ENCODE results near the gene GARIN5B.
"Not testable (repeated sequence)": the region's sequence is repeated elsewhere in the genome, so short reads cannot be mapped to it uniquely, and the experiment has no call there.

GARIN5B gene

DNA sequence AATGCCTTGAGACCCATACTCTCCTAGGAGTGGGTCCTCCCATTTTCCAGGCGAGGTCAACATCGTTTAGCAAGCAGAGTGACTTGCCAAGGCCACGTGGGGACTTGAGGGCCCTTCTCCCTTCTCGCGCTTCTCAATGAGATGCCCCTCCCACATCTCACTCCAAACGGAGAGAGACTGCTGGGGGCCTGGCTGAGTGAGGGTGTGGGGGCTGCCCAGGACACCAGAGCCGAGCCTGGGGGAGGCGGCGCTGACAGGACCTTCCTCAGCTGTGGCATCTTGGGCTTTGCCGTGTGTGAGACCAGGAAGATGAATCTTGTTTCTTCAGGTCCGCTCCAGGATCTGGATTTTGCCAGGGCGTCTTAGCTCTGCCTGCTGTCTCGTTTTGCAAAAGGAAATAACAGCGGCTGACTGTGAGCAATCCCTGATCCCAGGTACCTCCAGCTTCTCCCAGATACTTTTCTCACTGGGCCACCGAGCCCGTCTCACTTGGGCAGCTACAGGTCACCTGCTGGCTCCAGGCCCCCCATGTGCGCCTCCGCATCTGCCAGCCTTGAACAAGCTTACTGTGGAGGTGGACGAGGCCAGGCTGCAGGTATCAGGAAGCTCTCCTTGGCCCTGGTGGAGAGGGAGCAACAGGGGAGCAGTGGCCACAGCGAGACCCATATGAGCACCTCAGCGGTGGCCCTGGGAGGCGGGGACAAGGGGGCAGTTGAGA lies 14.6 kb downstream of the GARIN5B start:
- DNase-seq (ENCODE audit: low spot score) = no peak

DNA sequence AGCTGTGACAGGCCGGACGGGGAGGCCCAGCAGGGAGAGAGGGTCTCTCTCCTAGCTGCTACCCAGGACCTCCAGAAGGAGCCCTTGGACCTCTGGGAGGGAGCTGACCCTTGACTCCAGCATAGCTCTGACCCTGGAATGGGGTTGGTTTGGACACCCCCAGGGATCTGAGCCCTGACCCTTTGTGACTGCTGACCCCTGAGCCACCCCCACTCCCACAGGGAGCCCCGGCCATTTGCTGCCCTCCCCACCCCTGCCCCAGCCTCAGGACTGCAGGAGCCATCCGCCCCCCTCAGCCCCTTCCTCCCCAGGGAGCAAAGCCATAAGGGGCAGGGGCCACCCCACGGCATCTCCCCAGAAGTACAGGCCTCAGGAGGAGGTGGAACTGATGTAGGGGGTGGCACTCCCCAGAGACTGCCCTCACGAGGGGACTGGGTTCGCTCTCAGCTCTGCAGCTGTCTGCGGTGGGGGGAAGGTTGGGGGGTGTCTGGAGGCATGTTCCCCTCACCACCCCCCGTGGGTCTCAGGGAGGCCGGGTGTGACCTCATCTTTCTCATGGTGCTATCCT lies 15.5 kb downstream of the GARIN5B start:
- DNase-seq (ENCODE audit: low spot score) = no peak

DNA sequence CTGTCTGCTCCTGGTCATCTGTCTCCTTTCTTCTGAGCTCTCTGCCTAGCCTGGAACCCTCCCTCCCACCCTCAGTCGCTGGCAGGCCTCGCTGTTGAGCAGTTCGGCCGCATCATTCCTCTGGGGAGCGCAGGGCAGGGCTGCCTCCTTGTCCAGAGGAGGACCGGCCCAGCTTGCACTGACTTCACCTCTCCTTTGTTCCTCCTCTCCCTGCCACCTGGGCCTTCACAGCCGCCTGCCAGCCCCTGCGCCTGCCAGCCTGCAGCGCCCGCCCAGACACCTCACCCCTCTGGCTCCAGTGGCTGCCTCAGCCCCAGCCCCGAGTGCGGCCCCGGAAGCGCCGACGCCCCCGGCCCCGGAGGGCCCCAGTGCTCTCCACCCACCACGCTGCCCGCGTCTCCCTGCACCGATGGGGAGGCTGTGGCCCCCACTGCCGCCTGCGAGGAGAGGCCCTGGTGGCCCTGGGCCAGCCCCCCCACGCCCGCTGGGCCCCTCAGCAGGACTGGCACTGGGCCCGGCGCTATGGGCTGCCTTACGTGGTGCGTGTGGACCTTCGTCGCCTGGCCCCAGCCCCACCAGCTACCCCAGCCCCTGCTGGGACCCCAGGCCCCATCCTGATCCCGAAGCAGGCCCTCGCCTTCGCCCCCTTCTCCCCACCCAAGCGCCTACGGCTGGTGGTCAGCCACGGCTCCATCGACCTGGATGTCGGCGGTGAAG lies 16.2 kb downstream of the GARIN5B start:
- no peak for DNase-seq (ENCODE audit: low spot score)

DNA sequence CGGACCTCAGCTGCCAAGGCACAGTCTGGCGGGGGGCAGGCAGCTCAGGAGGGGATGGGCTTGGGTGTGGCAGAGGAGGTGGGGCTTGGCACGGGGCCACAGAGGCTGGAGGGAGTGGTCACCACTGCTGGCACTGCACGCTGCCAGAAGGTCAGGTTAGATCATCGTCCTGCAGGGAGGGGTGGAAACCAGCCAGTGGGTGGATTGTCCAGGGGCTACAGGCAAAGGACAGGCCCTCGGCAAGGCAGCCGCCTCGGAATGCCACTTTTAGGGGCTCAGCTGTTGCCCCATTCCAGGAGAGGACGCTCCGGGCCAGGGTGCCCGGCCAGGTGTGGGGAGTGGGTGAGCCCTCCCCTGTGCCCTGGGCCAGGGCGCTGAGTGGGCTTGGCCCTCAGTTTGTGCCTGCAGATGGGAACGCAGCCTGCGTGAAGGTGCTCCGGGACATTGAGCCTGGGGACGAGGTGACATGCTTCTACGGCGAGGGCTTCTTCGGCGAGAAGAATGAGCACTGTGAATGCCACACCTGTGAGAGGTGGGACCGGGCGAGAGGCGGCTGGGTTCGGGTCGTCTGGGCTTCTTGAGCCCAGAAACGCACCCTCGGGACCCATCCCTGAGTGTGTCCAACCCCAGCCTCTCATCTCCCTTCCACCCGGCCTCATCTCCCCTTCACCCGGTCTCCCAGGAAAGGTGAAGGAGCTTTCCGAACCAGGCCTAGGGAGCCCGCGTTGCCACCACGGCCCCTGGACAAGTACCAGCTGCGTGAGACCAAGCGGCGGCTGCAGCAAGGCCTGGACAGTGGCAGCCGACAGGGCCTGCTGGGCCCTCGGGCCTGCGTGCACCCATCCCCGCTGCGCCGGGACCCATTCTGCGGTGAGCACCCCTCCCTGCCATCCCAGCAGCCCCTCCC lies 17.0 kb downstream of the GARIN5B start:
- DNase-seq (ENCODE audit: low spot score) = no peak

DNA sequence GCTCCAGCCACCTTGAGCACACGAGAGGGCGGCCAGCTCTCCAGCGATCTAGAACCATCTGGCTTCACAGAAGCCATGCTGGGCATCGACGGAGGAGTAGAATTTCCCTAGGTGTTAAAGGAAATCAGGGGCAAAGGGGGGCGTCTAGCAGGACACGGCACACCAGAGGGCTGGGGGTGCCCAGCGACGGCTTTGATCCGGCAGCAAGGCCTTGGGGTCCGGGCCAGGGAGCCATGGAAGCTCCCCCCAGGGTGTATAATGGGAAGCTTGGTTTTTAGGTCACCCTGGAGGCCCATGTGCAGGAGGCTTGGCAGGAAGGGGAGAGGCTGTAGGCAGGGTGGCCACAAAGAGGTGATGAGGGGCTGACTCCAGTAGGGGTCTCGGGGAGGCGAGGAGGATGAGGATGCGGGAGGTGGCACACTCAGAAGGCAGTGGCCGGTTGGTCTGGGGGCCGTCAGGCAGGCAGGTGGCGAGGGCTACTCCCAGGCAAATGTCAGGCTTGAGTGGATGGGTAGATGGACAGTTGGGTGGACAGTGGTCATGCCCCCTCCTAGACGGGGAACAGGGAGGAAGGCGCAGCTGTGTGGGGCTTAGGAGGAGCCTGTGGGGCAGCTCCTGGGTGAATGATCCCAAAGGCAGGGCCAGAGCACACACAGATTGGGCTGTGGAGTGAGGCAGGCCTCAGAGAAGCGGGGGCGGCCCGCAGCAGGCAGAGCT lies 17.8 kb downstream of the GARIN5B start:
- no peak for DNase-seq (ENCODE audit: low spot score)

DNA sequence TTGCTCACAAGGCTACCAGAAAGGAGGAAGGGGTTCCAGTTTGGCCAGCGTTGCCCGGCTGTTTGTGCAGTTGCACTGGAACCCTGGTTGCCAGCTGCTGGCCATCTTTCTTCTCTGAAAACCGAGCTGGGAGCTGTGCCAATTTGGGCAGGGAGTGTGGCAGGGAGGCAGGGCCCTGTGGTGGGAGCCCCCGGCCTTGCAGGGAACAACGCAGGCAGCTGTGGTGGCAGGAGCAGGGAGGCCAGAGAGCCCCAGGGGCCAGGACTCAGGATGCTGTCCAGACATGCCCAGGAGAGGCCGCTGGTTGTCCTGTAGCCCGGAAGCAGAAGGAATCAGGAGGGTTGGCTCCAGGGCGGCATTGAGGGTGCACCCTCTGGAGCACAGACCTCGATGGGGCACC lies 18.6 kb downstream of the GARIN5B start:
- DNase-seq (ENCODE audit: low spot score) = no peak

DNA sequence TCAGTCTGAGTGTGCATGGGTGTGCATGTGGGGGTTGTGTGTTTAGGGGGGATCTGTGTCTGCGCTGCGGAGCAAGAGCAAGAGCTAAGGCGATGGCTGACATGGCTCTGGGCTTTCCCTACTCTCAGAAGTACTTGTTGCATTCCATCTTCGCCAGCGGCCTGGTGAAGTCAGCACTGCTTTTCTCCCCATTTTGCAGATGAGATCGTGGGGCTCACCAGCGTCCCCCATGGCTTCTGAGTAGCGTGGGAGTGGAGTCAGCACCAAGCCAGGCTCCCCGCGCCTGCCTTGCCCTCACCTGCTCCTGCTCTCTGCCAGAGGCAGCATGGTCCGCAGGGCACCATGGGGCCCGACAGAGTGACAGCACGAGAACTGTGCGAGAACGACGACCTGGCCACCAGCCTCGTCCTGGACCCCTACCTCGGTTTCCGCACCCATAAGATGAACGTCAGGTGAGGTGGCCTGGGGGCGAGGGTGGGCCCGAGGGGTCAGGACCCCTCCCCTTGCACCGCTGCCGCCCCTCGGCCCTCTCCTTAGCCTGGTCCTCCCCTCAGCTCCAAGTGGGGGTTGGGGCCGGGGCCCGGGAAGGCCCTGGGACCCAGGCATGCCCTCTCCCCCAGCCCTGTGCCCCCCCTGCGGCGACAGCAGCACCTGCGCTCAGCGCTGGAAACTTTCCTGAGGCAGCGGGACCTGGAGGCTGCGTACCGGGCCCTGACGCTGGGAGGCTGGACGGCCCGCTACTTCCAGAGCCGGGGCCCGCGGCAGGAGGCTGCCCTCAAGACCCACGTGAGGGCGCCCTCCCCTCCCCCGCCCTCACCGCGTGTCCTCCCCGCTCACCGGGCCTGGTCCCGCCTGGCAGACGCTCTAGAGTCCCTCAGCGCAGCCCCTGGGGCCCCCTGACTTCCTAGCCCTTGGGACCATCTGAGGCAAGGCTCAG lies 21.2 kb downstream of the GARIN5B start:
- no peak for DNase-seq (ENCODE audit: low spot score)

DNA sequence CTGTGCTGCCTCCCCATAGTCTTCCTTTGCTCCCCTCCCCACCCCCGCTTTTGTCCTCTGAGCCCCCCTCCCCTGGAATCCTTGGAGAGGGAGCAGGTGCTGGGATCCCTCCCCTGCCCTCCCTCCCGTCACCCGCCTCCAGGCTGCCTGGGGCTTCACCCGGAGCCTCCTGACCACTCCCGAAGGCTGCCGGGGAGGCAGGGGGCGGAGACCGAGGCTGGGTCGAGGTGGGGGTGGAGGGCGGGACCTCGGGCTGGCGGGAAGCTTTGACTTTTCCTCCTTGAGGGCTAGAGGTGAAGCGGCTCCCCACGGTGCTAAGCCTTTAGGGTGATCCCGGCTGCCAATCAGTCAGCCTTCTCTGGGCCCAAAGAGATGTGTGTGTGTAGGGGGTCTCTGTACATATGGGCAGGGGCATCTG lies 21.9 kb downstream of the GARIN5B start:
- DNase-seq (ENCODE audit: low spot score) = peak; percentile 59

DNA sequence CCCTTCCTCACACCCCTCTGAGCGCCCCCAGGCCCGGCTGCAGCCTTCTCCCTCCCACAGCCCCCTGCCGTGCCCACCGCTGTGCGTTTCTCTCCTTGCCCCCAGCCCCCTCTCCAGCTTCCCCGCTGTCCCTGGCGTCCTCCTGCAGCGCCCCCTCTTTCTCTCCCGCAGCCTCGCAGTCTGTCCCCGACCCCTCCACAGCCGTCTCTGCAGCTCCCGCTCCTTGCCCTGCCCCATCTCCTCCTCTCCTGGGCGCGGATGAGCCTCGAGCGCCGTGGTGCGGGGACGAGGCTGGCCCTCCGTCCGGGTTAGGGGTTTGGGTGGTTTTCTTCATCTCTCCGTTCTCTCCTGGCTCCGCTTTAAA lies 22.3 kb downstream of the GARIN5B start:
- no peak for DNase-seq (ENCODE audit: low spot score)

DNA sequence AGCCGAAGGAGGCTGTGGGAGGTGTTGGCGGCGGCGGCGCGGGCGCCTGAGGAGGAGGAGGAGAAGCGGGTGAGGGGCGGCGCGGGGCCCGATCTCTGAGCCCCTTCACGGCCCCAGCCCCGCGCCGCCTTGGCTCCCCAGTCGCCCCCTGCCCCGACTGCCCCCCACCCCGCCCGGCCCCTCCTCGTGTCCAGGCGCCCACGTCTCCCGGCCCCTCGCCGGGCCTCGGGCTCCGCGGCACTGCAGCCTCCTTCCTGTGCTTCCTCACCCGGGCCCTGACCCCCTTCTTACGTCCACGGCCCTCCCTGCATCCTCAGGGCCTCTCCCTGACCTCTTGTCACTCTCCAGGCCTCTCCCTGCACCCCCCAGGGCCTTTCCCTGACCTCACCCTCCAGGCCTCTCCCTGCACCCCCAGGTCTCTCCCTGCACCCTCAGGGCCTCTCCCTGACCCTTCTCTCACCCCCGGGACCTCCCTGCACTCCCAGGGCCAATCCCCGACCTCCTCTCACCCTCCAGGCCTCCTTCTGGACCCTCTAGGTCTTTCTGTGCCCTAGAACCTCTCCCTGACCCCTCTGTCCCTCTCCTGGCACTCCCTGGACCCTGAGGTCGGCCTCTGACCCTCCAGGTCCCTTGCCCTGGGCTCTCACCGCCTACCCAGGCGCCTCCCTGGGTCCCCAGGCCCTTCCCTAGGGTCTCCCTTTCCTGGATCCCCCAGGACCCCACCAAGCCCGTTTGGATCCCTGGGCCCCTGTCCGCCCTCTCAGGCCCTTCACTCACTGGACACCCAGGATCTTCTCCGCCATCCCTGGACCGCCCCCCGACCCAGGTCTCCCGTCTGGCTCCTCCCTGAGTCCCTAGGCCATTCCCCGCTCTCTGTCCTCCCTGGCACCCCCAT lies 22.9 kb downstream of the GARIN5B start:
- DNase-seq (ENCODE audit: low spot score) = no peak

DNA sequence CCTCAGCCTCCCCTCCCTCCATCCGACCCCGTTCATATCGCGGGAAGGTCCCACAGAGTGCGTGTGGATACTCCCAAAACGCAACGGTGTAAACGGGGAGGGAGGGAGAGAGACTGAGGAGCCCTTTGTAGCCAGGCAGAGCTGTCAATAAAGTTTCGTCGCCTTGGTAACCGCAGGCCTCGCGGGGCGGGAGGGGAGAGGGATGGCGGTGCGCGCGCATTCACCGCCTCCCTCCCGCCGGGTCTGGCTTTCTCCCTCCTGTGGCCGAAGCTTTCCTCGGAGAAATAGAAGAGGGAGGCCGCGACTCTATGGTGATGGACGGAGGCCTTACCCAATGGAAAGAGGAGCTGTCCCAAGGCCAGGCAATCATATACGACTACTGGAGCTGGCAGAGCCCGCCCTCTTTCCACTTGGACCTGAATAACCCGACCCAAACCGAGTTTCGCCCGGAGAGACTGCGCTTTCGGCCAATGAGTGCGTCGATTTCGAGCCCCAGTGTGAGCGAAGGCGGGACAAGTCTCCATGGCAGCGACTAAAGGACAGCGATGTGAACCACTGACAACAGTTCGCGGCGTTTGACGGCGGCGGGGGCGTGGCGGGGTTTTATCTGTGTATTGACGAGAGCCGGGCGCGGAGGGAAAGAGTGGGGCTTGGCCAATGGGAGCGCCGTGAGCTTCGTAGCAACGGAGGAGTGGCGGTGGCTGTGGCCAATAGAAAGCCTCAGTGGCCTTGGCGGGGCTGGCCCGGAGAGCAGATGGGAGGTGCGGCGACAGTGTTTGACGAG lies 23.8 kb downstream of the GARIN5B start, which contains the start of gene KMT5C:
TSS of gene KMT5C (plus strand) at position 772 of the 784 bp plus-strand sequence. CDS start 2,061 bp downstream, outside the sequence.
- peak; percentile 100 for DNase-seq (ENCODE audit: low spot score)

DNA sequence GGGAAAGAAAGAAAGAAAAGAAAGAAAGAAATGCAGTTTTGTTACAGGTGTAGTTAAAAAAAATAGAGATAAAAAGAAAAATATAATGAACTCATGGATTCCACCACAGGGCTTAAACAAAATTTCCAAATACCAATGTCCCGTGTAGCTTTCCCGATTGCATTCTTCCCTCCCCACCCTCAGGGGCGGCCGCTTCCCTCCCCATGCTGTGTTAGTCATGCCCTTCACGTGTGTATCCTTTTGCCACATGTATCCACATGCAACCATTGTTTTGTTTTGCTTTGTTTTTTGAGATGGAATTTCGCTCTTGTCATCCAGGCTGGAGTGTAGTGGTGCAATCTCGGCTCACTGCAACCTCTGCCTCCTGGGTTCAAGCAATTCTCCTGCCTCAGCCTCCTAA lies 27.0 kb downstream of the GARIN5B start:
- no peak for DNase-seq (ENCODE audit: low spot score)

DNA sequence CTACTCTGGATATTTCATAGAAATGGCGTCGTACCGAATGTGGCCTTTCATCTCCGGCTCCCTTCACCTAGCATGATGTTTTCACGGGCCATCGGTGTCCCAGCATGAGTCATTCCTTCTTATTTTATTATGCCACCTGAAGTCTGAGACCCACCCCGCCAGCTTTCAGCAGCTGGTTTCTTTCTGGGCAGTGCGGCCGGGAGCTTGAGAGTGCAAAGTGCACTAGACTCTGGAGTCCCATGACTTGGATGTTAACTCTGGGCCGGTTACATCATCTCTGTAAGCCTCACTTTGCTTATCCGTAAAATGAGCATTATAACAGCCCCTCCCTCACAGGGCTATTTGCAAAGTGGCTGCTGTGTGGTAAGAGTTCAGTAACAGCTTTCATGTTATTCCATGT lies 29.2 kb downstream of the GARIN5B start:
- DNase-seq (ENCODE audit: low spot score) = no peak

DNA sequence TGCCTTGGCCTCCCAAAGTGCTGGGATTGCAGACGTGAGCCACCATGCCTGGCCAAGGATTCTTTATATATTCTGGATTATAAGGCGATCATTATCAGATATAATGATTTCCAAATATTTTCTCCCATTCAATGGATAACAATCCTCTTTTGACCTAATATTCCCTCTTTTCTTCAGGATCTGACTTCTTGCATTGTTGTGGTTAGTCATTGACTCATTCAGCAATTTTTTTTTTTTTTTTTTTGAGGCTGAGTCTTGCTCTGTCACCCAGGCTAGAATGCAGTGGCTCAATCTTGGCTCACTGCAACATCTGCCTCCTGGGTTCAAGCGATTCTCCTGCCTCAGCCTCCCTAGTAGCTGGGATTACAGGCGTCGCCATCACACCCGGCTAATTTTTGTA lies 33.3 kb downstream of the GARIN5B start:
- not testable (repeated sequence) for DNase-seq (ENCODE audit: low spot score)

DNA sequence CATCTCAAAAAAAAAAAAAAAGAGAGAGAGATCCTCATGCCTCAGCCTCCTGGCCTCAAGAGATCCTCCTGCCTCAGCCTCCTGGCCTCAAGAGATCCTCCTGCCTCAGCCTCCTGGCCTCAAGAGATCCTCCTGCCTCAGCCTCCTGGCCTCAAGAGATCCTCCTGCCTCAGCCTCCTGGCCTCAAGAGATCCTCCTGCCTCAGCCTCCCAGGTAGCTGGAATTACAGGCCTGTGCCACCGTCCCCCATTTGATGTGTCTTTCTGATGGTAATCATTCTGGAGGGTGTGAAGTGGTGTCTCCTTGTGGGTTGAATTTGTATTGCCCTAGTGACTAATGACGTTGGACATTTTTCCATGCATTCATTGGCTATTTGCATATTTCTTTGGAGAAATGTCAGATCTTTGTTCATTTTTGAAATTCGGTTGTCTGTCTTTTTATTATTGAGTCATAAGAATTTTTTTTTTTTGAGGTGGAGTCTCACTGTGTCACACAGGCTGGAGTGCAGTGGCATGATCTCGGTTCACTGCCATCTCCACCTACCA lies 34.2 kb downstream of the GARIN5B start:
- DNase-seq (ENCODE audit: low spot score) = peak; percentile 48

DNA sequence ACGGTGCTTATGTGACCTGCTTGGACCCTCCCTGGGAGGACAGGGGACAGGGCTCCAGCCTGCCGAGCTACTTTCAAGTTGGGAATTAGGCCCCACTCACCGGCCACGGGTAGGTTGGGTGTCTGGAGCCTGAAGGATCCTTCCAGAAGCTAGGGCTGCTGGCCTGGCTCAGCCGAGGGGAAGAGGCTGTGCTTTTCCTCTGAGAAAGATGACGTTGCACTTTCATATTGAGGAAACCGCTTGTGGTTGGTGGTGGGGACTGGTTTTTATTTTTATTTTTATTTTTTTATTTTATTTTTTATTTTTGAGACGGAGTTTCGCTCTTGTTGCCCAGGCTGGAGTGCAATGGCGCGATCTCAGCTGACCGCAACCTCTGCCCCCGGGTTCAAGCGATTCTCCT lies 37.9 kb downstream of the GARIN5B start, which contains the start of gene TMEM150B:
TSS of gene TMEM150B (minus strand) at position 170 of the 400 bp plus-strand sequence. CDS start 4,305 bp downstream, outside the sequence.
- no peak for DNase-seq (ENCODE audit: low spot score)

DNA sequence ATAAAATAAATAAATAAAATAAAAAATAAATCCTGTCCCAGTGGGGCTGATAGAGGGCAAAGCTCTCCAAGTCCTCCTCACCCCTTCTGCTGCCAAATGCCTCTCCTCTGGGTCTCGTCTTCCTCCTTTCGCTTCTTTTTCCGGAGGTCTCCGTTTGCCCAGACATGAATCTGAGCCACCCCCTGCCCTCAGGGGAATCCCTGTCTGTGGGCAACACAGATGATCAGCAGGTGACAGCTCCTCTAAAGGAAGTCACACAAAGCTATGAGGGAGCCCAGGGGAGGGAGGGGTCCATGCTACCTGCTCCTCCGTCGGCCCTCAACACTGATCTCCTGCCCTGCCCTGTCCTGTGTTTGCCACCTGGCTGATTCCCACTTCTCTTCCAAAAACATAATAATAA lies 38.4 kb downstream of the GARIN5B start:
- no peak for DNase-seq (ENCODE audit: low spot score)
